ENCODE data around the gene INTS6L.
A peak's percentile ranks its signal among the peaks of the same experiment; 100 is the strongest.
"Not testable (repeated sequence)": the region's sequence is repeated elsewhere in the genome, so short reads cannot be mapped to it uniquely, and the experiment has no call there.

The INTS6L gene

DNA sequence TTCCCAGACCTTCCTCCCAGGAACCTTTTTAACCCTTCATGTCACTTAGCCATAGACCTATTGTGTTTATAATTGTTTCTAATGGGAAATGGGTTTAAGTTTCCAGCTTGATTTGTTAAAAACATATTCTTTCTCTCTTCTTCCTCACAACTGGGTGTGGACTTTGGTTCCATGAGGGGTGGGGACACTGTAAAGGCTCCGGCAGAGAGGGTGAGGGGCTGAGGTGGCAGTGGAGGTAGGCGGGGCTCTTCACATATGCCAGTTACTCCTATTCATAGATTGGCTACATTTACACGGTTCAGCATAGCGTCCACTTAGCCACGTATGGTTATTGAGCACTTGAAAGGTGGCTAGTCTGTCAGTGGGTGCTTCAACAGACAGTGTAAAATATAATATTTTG lies 7.8 kb downstream of the INTS6L start:
- DNase-seq (ENCODE audit: low read depth), result no peak

DNA sequence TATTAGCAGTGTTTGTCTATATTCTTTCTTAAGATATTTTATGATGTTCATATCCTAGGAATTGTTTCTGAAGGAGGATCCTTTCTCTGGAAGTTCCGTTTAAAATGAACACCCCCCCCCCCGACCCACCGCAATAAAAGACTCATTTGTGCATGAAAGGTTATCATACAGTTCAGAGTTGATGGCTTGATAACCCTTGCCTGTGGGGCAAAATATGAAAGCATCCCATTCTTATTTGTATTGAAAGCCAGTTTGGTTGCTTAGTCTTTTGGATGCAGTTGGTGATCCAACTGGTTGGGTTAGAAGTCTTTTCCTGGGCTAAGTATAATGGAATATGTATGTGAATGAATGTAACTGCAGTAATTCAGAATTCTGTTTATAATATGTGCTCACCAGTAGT lies 8.3 kb downstream of the INTS6L start:
- DNase-seq (ENCODE audit: low read depth), result no peak

DNA sequence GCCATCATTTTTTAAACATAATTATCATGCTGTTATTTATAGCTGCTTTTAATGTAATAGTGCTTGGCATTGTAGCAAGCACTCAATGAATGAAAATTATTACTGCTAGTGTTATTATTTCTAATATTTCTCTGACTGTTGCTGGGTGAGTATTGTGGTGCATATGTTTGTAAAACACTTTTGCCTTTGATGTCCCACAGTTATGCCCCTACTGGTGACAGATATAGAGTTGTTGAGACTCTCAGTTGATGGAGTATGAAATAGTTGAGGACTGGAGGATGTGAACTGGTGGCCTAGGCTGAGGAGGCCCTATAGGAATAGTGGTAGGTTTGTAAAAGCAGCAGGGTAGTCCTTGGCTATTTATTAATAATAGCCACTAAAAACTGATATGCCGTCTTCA lies 9.6 kb downstream of the INTS6L start:
- DNase-seq (ENCODE audit: low read depth), result no peak

DNA sequence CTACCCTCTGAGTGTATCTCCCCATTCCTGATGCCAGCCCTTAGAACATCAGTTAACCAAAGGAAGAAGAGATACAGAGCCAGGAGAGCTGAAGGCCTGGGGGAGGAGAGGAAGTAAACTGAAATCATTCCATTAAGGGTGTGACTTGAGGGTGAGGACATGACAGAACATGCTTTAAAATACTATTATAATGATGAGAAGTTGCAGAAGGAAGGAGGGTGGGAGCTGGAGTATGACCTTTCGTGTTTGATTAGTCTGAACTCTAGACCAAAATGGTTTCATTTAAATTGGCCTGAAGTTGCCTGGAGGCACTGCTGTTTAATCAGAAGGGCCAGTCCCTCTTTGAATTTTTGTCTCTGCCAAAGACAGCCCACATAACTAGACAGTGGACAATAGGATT lies 11.4 kb downstream of the INTS6L start:
- DNase-seq (ENCODE audit: low read depth), result no peak

DNA sequence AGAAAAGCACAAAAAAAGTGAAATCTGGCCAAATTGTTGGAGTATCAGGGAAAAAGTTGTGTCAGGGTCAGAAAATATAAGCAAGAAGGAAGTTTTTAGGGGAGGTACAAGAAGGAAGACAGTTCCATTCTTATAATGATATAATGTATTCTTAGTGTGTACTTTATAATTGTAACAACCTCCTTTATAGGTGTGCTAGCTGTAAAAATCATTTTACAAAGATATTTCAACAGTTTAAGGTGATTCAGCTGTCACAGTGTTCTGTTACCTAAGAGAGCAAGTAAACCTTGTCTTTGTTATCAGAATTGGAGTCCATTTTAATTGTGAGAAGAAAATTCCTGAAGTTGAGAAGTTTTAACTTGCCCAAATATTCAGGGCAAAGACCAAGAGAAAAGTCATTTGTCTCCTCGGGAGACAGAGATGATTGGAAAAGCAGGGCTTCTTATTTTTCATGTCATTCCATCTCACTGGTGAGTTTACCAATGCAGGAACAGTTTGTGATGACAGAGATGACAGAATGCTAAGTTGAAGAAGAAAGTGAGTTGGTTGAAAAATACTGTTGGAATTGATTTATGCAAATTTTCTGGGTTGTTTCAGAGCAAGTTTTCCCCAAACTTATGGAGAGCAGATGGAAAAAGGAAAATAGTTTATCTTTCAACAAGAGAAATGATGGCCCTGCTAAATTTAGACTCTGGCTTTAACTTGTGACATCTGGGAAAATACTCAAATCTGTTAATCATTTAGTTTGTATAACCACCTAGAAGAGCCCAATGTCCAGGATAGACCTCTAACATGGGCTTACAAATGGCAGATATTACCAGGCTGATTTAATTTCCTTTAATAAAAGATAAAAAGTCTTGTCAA lies 14.8 kb downstream of the INTS6L start:
- no peak for DNase-seq (ENCODE audit: low read depth)

DNA sequence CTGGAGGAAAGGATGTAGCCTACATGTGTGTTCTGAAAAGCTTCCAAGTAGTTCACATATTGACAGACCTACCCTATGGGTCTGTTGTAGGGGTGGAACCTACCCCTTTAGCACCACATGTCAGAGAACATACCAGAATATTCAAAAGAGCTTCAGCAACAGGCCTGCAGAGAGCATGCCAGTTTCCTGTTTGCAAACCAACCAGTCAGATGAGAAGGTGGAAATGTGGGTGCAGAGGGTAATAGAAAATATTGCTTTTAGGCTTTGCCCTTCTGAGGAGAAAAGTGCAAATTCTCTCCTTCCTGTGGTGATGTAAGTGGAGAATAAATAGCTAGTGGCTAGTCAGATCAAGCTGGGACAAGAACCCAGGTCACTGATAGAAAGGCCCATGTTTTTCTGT lies 16.4 kb downstream of the INTS6L start:
- DNase-seq (ENCODE audit: low read depth), result no peak

DNA sequence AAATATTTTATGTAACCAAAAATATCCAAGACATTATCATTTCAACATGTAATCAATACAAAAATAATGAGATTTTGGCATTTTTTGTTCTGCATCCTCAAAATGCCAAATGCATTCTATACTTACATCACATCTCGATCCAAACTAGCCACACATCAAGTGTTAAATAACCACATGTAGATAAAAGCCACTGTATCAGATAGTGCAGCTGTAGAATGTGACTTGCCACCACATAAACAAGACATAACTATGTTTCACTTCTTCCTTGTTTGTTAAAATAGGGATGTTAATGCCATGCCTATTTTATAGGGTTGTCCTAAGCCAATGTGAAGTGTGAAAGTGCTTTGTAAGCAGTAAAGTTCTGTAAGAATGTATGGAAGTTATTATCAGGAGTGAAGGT lies 20.9 kb downstream of the INTS6L start:
- no peak for DNase-seq (ENCODE audit: low read depth)

DNA sequence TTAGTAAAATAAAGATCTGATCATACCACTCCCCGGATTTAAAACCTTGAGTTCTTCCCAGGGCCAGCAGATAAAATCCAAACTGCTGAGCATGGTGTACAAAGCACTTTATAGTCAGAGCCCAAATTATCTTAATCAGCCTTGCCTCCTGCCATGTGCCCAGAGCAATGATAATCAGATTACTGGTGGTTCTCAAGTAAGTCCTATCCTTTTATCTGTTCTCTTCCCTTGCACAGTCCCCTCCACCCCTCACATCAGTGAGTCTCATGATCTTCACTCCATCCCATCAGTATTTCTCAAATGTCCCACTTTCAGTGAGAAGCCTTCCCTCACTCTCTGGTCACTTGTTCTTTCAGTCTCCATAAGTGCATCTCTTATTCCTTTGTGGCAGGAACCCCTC lies 22.7 kb downstream of the INTS6L start:
- no peak for DNase-seq (ENCODE audit: low read depth)

DNA sequence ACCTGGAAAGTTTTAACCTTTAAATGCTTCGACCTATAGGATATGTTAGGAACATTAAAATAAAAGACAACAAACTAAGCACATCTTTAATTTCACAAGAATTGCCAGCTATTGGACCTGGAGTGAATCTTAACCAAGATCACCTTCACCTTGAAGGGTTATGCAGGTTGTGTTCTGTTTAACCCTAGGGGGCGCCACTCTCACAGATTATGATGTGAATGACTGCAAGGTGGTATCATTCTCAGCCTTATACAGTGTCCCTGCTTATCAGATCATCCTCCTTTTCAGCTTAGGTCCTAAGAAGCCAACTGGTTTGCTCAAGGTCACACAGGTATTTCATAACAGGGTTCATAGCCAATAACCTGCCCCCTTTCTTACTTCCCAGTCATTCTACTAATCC lies 23.5 kb downstream of the INTS6L start:
- DNase-seq (ENCODE audit: low read depth), result no peak

DNA sequence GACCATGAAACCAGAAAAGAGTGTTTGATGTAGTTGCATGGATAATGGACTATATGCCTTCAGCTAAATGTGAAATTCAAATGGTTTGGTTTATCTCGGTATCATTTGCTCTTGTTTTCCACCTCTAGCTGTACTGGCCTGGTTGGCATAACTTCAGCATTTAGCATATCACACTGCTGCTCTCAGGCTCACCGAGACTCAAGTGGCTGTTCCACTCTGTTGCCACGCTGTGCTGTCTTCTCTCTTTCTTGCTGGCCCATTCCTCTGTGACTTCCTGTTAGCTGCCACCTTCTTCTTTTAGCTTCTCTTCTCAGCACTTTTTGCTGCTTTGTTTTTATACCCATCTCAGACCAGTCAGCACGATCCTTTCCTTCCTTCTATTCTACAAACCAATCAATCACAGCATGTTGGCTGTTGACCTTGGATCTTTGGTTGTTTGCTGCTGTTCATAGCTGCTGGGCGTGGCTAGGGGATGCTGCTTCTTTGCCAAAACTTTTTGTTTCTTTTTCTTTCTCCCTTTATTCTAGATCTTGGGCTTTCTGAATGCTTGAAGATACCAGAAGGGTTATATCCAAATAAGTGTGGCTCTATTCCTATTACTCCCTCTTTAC lies 24.0 kb downstream of the INTS6L start:
- DNase-seq (ENCODE audit: low read depth), result no peak

DNA sequence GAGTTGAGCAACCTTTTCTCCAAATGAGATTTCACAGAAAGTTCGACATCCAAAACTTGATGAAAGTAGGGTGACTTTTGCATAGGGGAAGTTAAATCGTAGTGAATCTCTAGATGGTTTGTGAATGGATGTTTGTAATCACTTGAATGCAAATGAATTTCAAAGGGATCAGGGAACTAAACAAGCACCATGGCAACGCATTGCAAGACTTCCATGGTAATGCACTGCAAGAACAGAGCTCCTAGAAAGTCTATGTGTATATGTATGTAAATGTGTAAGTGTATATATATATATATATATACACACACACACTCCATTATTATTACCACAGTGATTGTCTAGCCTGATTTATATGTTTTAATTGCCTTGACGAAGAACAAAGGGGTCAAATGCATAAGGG lies 27.3 kb downstream of the INTS6L start:
- DNase-seq (ENCODE audit: low read depth), result no peak

DNA sequence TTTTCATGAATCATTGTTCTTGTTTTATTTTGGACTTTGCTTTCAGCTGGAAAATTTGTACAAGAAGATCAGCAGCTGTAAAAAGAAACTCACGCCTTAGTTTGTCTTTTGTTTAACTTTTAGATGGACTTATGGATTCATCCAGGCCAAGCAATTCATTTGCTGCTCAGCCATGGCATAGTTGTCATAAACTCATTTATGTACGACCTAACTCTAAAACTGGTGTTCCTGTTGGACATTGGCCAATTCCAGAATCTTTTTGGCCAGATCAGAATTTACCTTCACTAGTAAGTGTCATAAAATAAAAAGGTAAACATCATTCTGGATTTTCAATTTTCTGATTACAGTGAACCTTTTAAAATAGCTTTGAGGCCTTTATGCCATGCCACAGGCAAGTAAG lies 29.1 kb downstream of the INTS6L start:
- no peak for DNase-seq (ENCODE audit: low read depth)

DNA sequence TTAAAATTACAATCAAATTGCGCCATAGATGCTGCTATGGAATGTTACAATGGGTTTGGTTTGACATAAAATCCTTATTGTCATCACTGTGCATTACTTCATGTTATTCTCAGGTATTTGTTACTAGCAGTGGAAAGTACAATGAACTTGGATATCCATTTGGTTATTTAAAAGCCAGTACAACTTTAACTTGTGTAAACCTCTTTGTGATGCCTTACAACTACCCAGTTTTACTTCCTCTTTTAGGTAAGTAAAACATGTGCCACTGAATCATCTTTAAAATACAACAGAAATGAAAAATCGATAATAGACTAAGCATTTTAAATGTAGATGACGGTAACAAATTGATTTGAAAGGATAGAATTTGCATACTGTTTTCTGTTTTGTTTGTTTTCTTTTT lies 35.6 kb downstream of the INTS6L start:
- DNase-seq (ENCODE audit: low read depth), result no peak

DNA sequence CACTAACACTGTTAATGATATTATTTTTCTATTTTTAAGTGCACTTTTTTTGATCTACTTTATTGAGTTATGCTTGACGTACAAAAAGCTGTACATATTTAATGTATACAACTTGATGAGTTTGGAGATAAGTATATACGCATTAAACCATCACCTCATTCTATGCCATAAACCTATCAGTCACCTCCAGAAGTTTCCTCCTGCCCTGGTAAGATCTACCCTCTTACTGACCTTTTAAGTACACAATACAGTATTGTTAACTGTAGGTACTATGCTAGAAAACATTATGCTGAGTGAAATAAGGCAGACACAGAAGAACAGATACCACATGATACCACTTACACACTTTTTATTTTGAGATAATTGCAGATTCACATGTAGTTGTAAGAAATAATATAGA lies 36.9 kb downstream of the INTS6L start:
- no peak for DNase-seq (ENCODE audit: low read depth)

DNA sequence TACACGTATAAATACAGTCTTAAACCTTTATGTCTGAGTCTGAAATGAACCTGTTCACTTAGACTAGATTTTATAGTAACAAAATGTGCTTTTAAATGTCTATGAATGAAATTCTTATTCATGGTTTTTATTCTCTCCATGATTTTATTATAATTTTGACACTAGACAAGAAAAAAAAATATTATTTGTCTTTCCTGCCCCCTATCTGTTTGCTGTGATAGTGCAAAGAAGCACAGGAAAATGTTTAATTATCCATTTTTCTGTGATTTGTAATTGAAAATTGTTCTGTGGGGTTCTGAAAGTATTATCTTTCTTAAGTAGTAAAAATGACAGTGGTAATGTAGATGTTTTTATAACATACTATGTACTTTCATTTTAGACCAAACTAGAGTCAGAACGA lies 52.0 kb downstream of the INTS6L start:
- no peak for DNase-seq (ENCODE audit: low read depth)

DNA sequence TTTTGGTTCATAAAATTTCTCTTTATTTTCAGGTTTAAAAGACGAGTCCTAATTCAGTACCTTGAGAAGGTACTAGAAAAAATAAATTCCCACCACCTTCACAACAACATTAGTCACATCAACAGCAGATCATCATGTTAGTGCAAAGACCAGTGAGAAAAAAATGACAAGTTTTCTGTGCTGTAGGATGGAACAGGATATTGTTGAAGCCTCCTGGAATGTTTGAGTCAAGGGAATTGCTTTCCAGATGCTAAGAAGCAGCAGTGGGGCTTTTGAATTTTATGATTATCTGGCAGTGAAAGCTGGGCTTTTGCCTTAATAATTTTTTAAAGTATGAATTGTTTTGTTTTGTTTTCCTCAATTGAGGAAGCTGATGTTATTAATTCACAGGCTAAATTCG lies 61.0 kb downstream of the INTS6L start:
- DNase-seq (ENCODE audit: low read depth), result no peak

DNA sequence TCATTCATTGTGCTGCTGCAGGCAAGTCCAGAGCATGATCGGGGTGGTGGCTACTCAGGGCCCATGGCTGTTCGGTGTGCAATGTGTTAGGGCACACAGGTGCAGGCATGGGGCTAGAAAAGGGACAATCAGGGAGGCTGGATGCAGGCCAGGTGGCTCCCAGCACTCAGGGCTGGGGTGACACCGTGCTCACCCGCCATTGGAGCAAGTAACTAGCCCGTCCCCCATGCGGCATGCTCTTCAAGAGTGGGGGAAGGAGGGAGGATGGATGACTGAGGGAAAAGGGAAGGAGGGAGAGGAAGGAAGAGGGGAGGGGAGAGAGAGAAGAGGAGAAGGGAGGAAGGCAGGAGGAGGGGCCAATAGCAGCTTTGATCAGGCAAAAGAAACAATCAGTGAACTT lies 64.7 kb downstream of the INTS6L start:
- no peak for DNase-seq (ENCODE audit: low read depth)

DNA sequence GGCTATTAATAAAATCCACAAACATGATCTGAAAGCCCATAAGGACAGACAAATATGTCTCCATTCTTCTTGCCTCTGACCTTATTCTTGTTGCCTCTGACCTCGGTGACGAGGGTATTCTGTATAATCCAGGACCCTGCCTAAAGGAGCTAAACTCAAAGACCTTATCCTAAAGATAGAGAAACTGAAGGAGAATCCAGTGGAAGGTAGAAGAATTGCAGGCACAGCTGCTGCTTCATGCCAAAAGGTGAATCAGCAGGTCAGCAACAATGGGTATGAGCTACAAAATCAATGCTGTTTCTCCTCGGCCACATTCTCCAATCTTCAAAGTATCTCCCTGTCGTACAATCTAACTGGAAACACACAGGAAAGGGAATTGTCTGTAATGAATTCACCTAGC lies 71.4 kb downstream of the INTS6L start:
- no peak for DNase-seq (ENCODE audit: low read depth)

DNA sequence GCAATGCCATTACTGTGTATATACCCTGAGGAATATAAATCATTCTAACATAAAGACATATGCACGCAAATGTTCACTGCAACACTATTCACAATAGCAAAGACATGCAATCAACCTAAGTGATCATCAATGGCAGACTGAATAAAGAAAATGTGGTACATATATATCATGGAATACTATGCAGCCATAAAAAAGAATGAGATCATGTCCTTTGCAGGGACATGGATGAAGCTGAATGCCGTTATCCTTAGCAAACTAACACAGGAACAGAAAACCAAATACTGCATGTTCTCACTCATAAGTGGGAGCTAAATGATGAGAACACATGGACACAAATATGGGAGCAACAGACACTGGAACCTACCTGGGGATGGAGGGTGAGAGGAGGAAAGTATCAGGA lies 73.6 kb downstream of the INTS6L start:
- DNase-seq (ENCODE audit: low read depth), result not testable (repeated sequence)

DNA sequence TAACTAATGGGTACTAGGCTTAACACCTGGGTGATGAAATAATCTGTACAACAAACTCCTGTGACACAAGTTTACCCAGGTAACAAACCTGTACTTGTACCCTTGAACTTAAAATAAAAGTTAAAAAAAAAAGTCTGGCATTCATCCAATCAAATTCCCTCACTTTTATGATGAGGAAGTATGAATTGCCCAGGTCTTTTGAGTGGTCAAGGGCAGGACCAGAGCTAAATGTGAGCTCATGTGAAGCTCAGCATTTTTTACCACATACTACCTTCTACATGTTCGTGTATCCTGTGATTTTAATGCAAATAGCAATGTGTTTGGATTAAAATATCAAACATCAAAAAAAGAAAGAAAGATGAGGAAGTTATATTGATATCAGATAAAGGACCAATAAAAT lies 74.0 kb downstream of the INTS6L start:
- not testable (repeated sequence) for DNase-seq (ENCODE audit: low read depth)

DNA sequence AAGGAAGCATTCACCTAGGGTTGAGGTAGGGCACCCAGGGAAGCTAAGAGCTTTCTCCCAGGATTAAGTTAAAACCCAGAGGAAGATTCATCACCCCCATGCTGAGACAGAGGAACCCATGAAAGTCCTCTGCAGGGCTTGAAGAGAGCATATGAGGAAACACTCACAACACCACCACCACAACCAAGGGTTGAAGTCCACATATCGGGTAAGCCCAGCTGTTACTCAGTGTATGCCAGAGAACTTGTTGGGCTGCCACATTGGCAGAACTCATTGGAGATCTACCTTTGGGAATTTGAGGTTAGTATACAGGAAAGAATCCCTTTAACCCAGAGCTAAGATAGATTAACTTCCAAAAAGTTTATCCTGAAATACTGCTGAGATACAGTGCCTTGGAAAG lies 75.1 kb downstream of the INTS6L start:
- DNase-seq (ENCODE audit: low read depth), result no peak

DNA sequence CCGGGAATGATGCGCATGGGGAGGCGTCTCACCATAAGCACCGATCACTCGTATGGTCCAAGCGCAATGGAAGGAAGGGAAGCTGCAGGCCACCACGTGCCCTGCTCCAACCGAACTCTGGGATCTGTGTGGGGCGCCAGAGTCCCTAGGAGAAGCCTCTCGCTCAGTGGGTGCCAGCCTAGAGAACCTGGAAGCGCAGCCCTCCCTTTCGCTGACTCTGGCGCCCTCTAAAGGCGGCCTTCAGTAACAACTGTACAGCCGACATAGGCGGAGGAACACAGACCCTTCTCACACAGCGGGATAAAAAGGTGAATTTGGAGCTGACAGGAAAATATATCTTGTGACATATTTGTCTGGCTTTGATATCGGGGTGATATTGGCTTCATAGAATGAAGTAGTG lies 76.0 kb downstream of the INTS6L start:
- peak; percentile 14 for DNase-seq (ENCODE audit: low read depth)

DNA sequence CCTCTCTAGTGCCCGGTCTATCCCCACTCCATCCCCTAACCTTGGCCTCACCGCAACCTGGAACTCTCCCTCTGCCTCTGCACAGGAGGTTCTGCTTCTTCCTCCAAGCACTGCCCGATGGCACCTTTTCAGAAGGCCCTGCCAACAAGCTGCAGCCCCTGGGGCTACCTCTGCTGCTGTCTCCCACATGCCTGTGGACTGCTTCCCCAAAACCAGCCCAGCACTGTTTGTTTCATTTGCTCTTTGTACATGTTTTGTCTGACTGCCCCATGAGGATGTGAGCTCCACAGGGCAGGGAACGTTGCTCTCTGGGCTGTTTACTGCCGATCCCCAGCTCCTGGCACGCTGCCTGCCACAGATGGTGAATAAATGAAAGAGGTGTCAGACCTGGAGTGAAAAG lies 85.4 kb downstream of the INTS6L start:
- DNase-seq (ENCODE audit: low read depth), result no peak
